ENCODE data around the gene CEP72.

GRCh38 chr5:675871-676698 lies 63.9 kb downstream of the CEP72 start:
- TF ChIP-seq CTCF (IDR thresholded peaks at IDR 0.05) (no peak), POLR2A (IDR thresholded peaks at IDR 0.05) (no peak), EP300 (IDR thresholded peaks at IDR 0.05) (no peak)
